Measurements from ENCODE around the gene PLTP. TPM values are rescaled to one million over a fixed set of nuclear protein-coding genes. Genes with fewer than 3 reads are reported as not detected.

PLTP gene
- total and polyA plus RNA-seq, 2 donors (not counting 3 experiments of a cell fraction or from before 2014, with no cell fraction given): 62.1 to 118 TPM

DNA sequence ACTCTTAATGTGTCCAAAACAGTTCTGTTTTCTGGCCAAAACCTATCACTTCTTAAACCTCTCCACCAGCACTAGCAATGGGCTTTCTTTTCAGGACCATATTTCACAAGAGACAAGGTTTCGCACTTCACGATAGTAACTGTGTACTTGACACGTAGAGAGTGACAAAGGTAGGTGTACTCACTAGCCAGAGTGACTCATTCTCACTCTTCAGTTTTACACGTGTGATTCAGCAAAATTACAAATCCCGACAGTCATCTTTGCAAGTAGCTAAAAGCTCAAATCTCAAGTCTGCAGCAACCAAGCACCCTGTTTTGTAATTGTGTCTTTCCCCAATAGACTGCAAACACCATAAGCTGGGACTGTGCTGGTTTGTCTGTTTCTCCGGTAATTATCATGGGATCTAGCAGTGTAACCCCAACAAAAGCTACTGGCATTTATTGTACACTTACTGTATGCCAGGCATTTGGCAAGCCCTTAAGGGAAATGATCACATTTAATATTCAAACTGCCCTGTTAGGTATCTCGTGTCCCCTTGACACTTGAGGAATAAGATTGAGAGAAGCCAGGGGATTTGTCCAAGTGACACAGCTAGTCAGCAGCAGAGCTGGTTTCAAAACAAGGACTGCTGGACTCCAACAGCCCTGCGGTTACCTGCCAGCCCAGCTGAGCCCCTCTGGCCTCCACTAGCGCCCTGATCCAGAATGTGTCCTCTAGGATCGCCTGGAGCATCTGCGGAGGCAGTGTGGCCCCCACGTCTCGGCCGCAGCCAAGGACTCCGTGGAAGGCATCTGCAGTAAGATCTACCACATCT, 32.4 kb upstream of the PLTP start:
- intact Hi-C loops (cut with micrococcal nuclease): no loop called here
- no peak for FAIRE-seq

More for the DNA sequence above, 32.4 kb upstream of the PLTP start:
- TF ChIP-seq, protein P1, sequence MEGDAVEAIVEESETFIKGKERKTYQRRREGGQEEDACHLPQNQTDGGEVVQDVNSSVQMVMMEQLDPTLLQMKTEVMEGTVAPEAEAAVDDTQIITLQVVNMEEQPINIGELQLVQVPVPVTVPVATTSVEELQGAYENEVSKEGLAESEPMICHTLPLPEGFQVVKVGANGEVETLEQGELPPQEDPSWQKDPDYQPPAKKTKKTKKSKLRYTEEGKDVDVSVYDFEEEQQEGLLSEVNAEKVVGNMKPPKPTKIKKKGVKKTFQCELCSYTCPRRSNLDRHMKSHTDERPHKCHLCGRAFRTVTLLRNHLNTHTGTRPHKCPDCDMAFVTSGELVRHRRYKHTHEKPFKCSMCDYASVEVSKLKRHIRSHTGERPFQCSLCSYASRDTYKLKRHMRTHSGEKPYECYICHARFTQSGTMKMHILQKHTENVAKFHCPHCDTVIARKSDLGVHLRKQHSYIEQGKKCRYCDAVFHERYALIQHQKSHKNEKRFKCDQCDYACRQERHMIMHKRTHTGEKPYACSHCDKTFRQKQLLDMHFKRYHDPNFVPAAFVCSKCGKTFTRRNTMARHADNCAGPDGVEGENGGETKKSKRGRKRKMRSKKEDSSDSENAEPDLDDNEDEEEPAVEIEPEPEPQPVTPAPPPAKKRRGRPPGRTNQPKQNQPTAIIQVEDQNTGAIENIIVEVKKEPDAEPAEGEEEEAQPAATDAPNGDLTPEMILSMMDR (IDR thresholded peaks at IDR 0.05; ENCODE audit: extremely low read depth in 1 of 2, insufficient read depth in 1 of 2, low read depth in 1 of 2, low read length in 2 of 2): no peak
- no peak for TF ChIP-seq JUN (IDR thresholded peaks at IDR 0.05; ENCODE audit: borderline replicate concordance, insufficient read depth, insufficient read length, low read depth)
- no peak for TF ChIP-seq POLR2AphosphoS5 (IDR thresholded peaks at IDR 0.05; ENCODE audit: insufficient read depth, low read depth, low read length)
- no peak for TF ChIP-seq POLR2A (IDR thresholded peaks at IDR 0.05; ENCODE audit: low read depth, low read length)
- TF ChIP-seq MYC (IDR thresholded peaks at IDR 0.05; ENCODE audit: low read depth, low read length): no peak
- no peak for TF ChIP-seq FOS (IDR thresholded peaks at IDR 0.05; ENCODE audit: borderline replicate concordance, insufficient read depth, low read length)
- TF ChIP-seq GATA2 (IDR thresholded peaks at IDR 0.05; ENCODE audit: insufficient read depth, insufficient read length, low read depth, low read length): no peak
- TF ChIP-seq EZH2 (IDR thresholded peaks at IDR 0.05; ENCODE audit: borderline replicate concordance, low read depth, low read length, severe bottlenecking): no peak
- TF ChIP-seq, protein P2, sequence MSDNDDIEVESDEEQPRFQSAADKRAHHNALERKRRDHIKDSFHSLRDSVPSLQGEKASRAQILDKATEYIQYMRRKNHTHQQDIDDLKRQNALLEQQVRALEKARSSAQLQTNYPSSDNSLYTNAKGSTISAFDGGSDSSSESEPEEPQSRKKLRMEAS (IDR thresholded peaks at IDR 0.05; ENCODE audit: insufficient read depth, insufficient read length): no peak
- Histone ChIP-seq H4K20me1 (replicated peaks; ENCODE audit: control insufficient read depth, extremely low read depth, insufficient read depth, low read length) (no peaks in the 10 kb centered on the region), H3K27ac (ENCODE audit: insufficient read depth, low read depth, low read length) (no peak overlapping the region), H3K4me1 (ENCODE audit: control insufficient read depth, extremely low read depth, insufficient read depth, low read length) (no peaks in the 10 kb centered on the region), H2AFZ (ENCODE audit: low read depth, low read length) (no peak overlapping the region), H3K79me2 (ENCODE audit: control insufficient read depth, insufficient read depth, low read length) (no peaks in the 10 kb centered on the region), H3K4me3 (replicated peaks in 1 of 3; ENCODE audit: insufficient read depth in 1 of 3, low read depth in 1 of 3, low read length in 3 of 3) (no peak overlapping the region), H3K9me1 (replicated peaks; ENCODE audit: control insufficient read depth, extremely low read depth, insufficient read depth, low read length) (no peaks in the 10 kb centered on the region), H3K27me3 (ENCODE audit: control insufficient read depth in 2 of 2, insufficient read depth in 2 of 2, low read length in 2 of 2) (no peaks in the 10 kb centered on the region), H3K4me2 (ENCODE audit: insufficient read depth, low read length) (no peak overlapping the region), H3K36me3 (ENCODE audit: control insufficient read depth in 2 of 2, extremely low read depth in 1 of 2, insufficient read depth in 2 of 2, low read length in 2 of 2) (peaks cover 19 to 77% of the 10 kb centered on the region in 2 experiments), H3K9ac (replicated peaks; ENCODE audit: extremely low read depth, insufficient read depth, low read length) (no peak overlapping the region), H3K9me3 (replicated peaks; ENCODE audit: control insufficient read depth, insufficient read depth, low read length) (no peaks in the 10 kb centered on the region)
- ChIA-PET CTCF (interaction anchor here (0.7 to 2.2 kb wide), 3 partner anchors 9 to 26 kb away, joined by 3 to 14 read pairs (median 4); no protein-coding TSS in a partner anchor), POLR2A (no interaction called here)
- dilution Hi-C loops (cut with MboI; ENCODE audit: extremely low pct_ligation_motif_present, low sequenced_read_pairs): no loop called here
- no TSS peak for BruUV-seq (replicated peaks)
- no peak for DNase-seq (ENCODE audit: low read depth, low spot score)
